ENCODE results near the gene OTOR.

- no peak for TF ChIP-seq CTCF (IDR thresholded peaks at IDR 0.05)
- TF ChIP-seq POLR2A (IDR thresholded peaks at IDR 0.05) = no peak
Observed at GRCh38 chr20:16709017-16709416, 39.1 kb upstream of the OTOR start.

Measured in body of pancreas (tissue), 4 donors.